Amygdala (tissue), 56 donors: ENCODE data around the gene PNKD.

Experiments used
- DNase-seq, 56 donors: peaks; one replicate each; lab custom pipeline; 2025; lab: John Stamatoyannopoulos, UW

Gene PNKD, protein sequence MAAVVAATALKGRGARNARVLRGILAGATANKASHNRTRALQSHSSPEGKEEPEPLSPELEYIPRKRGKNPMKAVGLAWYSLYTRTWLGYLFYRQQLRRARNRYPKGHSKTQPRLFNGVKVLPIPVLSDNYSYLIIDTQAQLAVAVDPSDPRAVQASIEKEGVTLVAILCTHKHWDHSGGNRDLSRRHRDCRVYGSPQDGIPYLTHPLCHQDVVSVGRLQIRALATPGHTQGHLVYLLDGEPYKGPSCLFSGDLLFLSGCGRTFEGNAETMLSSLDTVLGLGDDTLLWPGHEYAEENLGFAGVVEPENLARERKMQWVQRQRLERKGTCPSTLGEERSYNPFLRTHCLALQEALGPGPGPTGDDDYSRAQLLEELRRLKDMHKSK

DNA sequence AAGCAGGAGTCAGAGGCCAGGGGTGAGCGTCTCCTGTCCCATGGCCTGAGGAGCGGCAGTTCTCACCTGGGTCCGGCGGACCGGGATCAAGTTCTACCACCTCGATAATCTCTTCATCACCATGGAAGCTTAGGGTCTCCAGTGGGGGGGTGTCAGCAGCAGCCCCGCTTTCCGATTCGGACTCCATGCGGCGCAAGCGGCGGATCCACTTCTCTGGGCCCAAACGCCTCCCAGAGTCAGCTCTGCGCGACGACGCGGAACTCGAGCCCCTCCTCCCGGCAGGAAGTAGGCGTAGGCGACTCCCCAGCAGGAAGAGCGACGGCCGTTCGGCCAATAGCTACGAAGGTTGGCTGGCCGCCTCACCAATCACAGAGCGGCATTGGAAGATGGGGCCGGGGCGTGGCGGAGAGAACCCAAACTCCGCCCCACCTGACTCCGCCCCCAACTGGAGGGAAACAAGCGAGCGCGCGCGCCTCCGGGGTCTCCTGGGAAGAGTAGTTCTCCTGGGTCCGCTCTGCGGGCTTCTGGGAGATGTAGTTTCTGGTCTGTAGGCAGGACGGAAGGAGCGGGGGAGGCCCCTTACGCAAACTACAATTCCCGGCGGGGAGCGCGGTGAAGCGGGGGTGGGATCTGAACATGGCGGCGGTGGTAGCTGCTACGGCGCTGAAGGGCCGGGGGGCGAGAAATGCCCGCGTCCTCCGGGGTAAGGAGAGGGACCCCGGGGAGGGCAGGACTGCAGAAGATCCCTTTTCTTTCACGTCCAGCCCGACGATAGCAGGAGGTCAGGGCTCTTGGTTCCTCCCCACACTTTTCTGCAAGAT, at the start of gene PNKD, which contains the start of gene AAMP:
Gene PNKD, plus strand, starts transcription at position 620 of the 821 bp plus-strand sequence. Its CDS starts 17 bp downstream, at position 637.
Gene AAMP, minus strand, starts transcription at position 238 of the 821 bp plus-strand sequence. Its CDS starts 51 bp downstream, at position 187.
- peak; percentile 77 to 100 (median 100) for DNase-seq

DNA sequence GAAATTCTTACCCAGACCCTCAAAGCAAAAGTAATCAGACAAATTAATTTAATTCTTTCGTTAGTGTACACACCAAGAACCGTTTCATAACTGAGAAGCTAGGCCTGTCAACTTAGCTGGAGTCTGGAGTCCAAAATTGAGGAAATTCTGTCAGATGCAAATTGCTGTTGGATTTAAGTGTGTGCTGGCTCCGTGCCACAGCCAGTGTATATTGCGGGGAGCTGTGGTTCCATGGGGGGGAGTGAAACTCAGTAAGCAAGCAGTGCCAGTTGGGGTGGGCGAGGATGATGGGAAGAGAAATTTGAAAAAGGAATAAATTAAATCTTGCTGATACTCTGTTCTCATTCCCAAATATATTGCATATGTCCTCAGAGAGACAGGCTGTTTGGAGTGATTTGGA, 49.3 kb upstream of the PNKD start:
- peak in 18 of 56 donors; percentile 1 to 42 (median 6) for DNase-seq

DNA sequence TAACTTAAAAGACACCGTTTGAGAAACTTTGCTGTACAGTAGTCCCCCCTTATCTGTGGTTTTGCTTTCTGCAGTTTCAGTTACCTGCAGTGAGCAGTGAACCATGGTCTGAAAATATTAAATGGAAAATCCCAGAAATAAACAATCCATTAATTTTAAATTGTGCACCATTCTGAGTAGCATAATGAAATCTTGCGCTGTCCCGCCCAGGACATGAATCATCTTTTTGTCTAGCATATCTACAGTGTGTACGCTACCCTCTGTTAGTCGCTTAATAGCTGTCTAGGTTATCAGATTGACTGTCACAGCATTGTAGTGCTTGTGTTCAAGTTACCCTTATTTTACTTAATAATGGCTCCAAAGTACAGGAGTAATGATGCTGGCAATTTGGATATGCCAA, 47.3 kb upstream of the PNKD start:
- no peak for DNase-seq

DNA sequence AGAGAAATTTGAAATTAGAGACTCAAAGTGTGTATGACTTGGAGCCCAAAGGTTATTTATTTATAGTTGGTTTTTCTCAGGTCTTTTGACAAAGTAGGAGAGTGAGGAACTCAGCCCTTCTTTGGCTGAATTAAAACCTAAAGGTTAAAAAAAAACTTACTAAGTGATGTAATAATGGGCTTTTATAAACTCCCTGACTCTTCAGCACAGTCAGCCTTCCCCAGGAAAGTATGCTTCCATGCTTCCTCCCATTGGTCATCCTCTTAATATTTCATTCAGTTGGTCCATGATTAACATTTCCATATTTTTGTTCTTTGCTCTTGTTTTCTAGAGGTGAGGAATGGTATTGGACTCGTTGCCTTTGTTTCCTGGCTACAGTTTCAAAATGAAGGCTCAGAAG, 46.1 kb upstream of the PNKD start:
- DNase-seq: no peak

DNA sequence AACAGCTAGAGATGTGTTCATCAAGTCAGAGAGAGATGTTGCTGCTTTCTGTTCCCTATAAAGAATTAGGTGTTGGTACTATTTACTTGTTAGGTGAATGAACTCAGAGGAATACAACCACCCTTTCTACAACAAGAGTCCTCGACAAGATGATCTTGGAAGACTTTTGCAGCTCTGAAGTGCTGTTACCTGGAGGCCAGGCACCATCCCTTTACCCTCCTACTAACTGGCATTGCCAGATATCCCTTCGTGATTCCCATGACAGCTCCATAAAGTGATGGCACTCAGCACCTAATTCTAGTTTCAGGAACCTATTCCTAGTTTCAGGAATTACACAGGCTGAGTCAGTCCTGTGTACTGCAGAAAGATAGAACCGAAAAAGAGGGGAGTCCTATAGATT, 43.4 kb upstream of the PNKD start:
- DNase-seq: no peak

DNA sequence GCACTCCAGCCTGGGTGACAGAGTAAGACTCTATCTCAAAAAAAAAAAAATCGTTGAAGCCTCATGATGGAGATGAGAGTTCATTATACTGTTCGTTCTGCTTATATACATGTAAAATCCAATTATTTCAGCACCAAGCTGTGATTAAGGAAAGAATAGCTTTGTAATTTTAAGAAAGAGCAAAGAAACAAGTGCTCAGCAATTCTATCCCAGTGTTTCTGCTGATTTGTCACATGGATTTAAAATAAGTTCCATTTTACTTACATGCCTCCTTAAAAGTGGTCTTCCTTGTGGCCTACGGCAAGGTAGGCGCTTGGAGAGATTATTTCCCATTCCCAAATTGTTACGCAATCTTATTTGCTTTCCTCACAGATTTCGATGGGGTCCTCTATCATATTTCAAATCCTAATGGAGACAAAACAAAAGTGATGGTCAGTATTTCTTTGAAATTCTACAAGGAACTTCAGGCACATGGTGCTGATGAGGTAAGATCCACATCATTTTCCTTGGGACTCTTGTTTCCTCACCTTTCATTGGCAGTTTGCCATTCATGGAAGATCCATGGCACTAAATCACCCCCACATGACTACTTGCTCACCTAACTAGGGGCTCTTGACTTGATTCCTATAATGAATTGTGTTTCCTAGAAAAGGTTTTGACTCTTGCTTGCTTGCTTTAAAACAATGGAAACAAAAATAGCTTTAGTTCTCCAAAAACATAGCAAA, 41.8 kb upstream of the PNKD start:
- DNase-seq: no peak

DNA sequence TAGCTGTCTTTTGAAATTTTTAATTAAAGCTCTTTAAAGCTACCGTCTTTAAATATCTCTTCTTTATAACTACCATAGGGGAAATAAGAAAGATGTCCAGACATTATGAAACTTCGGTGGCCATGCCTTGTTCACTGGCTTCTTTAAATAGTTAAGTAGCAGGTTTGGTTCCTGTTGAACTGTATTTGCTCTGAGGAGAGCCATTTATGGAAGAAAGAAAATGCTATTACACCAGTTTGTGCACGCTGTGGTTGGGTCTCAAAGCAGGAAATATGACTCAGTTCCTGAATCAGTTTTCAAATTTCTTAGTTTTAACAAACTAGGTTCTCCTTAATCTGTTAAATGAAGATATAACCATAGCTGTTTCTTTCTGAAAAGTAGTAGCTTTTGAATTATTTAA, 41.1 kb upstream of the PNKD start:
- peak in 1 of 56 donors; percentile 2 for DNase-seq

DNA sequence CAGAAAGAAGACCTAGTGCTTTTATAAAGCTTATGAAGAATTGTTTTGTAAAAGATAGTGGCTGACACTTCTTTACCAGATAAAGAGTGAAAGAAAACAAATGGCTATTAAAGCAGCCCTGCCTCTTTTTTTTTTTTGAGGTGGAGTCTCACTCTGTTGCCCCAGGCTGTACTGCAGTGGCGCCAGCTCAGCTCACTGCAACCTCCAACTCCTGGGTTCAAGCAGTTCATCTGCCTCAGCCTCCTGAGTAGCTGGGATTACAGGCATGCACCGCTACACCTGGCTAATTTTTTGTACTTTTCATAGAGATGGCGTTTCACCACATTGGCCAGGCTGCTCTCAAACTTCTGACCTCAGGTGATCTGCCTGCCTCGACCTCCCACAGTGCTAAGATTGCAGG, 40.5 kb upstream of the PNKD start:
- DNase-seq: no peak

DNA sequence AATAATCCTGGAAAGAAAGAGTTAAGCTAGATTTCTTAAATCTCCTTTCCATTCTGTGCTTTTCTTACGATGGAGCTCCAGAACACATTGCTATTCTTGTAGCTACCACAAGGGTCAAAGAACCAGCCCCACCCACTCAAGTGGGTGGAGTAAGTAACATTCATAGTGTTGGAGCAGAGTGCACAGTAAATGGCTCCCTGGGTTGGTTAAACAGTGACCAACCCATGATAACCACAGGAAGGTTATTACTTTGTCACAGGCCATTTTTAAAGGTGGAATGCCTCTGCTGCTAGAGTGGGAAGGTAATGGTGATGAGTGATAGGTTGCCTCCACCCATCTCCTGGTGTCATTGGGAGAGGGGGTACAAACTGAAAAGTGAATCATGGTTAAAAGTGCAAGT, 39.4 kb upstream of the PNKD start:
- no peak for DNase-seq

DNA sequence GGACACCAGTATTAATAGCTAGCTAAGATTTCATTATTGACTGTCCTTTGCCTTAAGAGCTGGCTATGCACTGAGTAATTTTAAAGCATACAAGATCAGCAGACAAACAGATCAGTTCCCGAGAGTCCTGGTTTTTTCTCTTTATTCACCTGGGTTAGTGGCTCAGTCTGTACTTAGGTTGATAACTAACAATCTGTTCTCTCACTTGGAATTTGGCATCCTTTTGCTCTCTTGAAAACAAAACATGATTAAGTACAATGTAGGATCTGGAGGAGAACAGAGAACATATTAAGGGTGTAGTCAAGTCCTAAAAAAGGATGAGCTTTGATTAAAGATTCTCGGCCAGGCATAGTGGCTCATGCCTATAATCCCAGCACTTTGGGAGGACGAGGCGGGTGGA, 36.8 kb upstream of the PNKD start:
- no peak for DNase-seq

DNA sequence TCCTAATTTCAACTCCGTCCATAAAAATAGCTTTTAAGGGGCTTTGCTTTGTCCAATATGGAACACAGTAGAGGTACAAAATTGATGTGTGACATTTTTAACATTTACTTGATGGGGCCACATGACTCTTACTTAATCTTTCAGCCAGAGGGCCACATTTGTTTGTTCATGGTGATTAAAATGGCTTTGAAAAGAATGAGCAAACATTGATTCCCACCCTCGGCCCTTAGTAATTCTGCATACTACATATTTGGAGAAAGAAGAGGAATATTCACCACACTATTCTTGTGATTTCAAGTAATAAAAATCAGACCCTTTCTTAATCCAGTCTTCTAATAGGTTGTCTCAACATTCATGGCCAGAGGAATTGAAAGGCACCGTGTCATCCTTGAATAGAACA, 35.8 kb upstream of the PNKD start:
- no peak for DNase-seq

DNA sequence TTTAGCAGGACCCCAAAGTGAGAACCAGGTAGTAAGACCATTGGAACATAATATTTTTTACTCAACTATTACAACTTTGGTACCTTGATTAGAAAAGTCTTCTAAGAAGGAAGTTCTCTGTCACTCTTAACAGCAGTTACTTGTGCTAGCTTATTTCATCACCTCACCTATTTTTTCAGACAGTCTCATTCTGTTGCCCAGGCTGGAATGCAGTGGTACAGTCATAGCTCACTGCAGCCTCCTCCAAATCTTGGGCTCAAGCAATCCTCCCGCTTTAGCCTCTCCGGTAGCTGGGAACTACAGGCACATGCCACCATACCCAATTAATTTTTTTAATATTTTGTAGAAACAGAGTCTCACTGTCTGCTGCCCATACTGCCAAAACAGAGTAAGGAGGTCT, 35.3 kb upstream of the PNKD start:
- no peak for DNase-seq

DNA sequence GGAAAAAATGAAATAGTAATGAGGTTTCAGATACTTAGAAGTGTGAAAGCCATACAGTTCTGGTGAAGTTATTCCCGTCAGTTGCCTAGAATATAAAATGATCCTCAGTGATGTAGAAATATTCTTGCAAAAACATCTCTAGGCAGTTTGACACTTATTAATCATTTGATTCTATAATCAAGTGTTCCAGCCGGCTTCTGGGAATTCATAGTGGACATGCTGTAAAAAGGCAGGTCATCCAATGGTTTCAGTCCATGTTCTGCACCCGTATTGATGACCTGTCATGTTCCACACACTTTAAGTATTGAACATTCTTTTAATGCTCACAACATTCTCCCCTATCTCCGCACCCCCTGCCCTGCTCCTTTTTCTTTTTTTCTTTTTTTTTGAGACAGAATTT, 33.5 kb upstream of the PNKD start:
- DNase-seq: no peak

DNA sequence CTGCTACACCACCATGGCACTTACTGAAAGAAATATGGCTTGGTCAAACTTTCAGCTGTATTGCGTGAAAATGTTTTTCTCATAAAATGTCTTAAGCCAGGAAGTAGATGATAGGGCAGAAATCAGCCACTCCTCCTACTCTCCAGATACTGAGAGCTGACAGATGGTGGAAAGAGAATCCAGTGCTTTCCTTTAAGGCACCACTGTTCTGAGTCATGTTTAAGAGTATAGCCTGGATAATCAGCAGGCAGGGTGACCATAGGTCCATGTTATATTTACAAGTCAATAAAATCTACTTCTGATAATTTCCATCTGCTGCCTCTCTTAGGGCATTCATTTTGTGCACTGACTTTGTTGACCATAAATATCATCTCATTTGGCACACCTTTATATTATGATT, 31.4 kb upstream of the PNKD start:
- no peak for DNase-seq

DNA sequence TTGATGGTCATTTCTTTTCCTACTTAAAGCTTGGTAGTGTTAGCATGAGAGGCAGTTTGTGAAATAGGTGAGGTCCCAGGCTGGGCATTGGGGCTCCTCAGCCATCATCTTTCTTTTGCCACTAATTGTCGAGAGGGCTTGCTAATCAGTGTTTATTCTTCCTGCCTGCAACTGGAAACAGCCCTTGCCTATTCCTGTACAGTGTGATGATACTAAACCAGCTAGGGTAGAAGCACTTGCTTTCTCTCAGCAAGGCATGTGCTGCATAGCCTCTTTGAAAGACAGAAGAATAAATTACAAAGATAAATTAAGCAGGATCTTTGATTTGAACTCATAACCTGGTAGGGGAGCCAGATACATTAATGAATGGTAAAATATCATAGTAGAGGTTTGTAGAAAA, 26.1 kb upstream of the PNKD start:
- no peak for DNase-seq

DNA sequence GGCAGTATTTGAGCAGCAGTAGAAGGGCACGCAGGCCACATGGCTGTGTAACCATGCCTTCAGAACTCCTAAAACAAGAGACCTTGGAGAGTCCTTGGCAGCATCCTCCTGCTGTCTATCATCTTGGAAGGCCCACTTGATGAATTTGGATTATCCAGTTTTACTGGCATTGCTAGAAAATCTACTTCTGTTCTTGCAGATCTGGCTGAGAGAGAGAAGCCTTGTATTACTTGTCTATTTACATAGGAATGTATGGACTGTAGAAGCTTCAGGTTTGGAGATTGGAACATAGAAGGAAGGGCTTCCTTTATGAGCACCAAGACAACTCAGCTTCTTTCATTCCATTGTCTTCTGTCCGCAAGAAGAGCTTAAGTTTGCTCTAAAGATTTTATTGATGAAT, 25.7 kb upstream of the PNKD start:
- DNase-seq: no peak

DNA sequence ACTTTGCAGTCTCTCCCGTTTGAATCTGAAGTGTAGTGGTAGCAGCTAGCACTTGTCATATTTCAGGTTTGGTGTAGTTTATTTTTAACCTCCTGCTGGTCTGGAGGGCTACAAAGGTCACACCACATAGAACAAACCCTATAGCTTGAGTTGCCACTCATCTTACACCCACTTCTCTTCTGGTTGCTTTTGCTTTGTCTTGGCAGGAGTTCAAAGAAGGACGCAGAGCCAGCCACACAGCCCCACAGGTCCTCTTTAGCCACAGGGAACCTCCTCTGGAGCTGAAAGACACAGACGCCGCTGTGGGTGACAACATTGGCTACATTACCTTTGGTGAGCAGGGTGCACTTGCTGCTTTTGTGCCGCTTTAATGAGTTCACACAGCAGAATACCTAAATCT, 25.1 kb upstream of the PNKD start:
- no peak for DNase-seq

DNA sequence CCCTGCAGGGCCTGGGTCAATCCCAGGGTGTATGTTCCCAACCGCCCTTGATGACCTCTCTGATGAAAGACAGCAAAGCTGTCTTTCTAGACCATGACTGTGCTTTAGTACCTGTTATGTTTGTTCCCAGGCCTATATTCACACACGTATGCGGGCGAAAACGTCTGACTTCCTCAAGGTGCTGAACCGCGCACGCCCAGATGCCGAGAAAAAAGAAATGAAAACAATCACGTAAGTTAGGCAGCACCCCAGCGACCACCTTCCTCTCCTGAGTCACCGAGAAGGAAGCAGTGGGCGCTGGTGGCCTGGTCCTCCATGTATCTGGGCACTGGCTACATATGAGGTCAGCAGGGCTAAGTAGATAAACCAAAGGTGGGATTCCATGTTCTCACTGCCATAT, 20.6 kb upstream of the PNKD start:
- DNase-seq: no peak

DNA sequence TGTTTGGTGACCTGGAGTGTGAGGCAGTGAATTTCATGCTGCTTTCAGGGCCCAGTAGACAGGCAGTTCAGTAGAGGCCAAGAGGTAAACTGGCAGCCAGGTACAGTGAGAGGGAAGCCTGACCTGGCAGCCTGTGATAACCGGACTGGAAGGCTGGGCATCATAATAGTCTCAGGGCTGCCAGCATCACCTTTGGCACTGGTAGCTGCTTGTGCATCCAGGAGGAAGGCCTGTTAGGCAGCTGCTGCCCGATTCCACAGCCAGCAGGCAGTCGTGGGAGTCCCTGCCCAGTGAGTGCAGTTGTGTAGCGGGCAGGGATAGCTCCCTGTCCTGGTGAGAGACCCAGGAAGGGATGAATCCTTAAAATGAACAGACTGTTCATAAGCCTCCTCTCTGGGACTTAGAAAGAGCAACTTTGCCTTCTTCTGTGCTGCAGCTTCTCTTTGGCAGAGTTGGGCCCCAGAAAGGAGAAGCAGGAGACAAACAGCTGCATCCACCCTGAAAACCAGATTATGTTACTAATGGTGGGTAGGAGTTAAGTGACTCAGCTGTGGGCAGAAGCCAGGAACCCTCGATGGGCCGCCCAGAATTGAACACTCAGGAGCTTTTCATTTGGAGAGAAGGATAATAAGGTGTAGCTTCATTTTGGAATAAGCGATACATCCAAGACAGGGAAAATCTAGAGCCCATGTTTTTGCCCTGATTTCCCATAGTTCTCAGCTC, 17.6 kb upstream of the PNKD start:
- DNase-seq: peak in 2 of 56 donors; percentile 8 to 27

DNA sequence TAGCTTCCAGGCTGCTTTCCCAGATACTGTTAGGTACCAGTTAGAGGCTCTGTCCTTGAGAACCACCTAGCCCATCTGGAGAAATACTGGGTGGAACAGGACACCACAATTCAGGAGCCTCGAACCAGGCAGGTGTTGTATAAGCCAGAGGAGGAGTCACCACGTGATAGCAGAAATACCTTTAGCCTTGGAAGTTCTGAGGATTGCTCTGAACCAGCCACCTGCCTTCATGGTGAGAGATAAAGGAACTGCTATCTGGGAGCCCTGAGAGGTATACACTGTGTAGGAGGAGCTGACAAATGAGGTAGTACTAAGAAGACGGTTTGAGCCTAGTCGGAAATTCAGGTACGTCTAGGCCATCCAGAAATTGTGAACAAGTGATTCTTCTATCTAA, 17.1 kb upstream of the PNKD start:
- no peak for DNase-seq
